CD4-positive, alpha-beta memory T cell (primary cell): Measurements from ENCODE around the gene DUXB. TPM values are rescaled to one million over a fixed set of nuclear protein-coding genes. Genes with fewer than 3 reads are reported as not detected.

ENCODE experiments used
- CTCF ChIA-PET: fragments of 350-600 bp; sonication (Branson Sonifier 250); formaldehyde crosslinking; loops from one replicate; lab custom pipeline; 2021; ENCODE audit warnings: inconsistent platforms; ENCODE audit not compliant: partially characterized antibody; lab: Charles Lee
- POLR2A ChIA-PET: fragments of 350-600 bp; sonication (Branson Sonifier 250); formaldehyde crosslinking; loops from one replicate; lab custom pipeline; 2021; ENCODE audit not compliant: partially characterized antibody; lab: Charles Lee
- DNase-seq, 5 donors: peaks; one replicate each; pipeline versions ENCODE4 v3.0.0 to v3.0.0-alpha.2; 2020 to 2022; ENCODE audit warnings: mixed read lengths in 1 of 5
- H3K27ac ChIP-seq: one replicate; pipeline ENCODE4 v1.7.0; 2013; ENCODE audit warnings: low read depth, low read length
- H3K27me3 ChIP-seq: 2 replicates; pipeline ENCODE4 v1.7.0; 2013; ENCODE audit warnings: mild to moderate bottlenecking, low read length, moderate library complexity; ENCODE audit not compliant: insufficient read depth
- H3K36me3 ChIP-seq: 2 replicates; pipeline ENCODE4 v1.7.0; 2013; ENCODE audit warnings: mild to moderate bottlenecking, low read length, moderate library complexity; ENCODE audit not compliant: insufficient read depth
- H3K4me1 ChIP-seq: 2 replicates; pipeline ENCODE4 v1.7.0; 2013; ENCODE audit warnings: mild to moderate bottlenecking, low read length, moderate library complexity; ENCODE audit not compliant: insufficient read depth
- H3K4me3 ChIP-seq, 2 donors: one replicate each; pipeline ENCODE4 v1.7.0; 2013; ENCODE audit warnings: low read length in 2 of 2, mild to moderate bottlenecking in 1 of 2
- H3K9me3 ChIP-seq, 2 donors: one replicate each; pipeline ENCODE4 v1.7.0; 2013; ENCODE audit warnings: low read length in 2 of 2, control low read depth in 1 of 2; ENCODE audit not compliant: control insufficient read depth in 1 of 2
- H3K27ac Mint-ChIP-seq, 7 donors: one replicate each; pipeline ENCODE4 v1.8.0; 2020 to 2021; ENCODE audit warnings: mixed read lengths in 7 of 7, mild to moderate bottlenecking in 6 of 7, inconsistent platforms in 3 of 7, moderate library complexity in 3 of 7
- H3K27me3 Mint-ChIP-seq, 2 donors: one replicate each; pipeline ENCODE4 v1.8.0; 2020 to 2021; ENCODE audit warnings: mixed read lengths in 2 of 2
- H3K36me3 Mint-ChIP-seq, 2 donors: one replicate each; pipeline ENCODE4 v1.8.0; 2020 to 2021; ENCODE audit warnings: mixed read lengths in 2 of 2, inconsistent platforms in 1 of 2, mild to moderate bottlenecking in 1 of 2
- H3K4me1 Mint-ChIP-seq, 4 donors: one replicate each; pipeline ENCODE4 v1.8.0; 2020 to 2021; ENCODE audit warnings: mixed read lengths in 4 of 4, mild to moderate bottlenecking in 1 of 4
- H3K4me3 Mint-ChIP-seq, 8 donors: one replicate each; pipeline ENCODE4 v1.8.0; 2020 to 2021; ENCODE audit warnings: mixed read lengths in 8 of 8, mild to moderate bottlenecking in 7 of 8, moderate library complexity in 6 of 8, inconsistent platforms in 3 of 8
- H3K9me3 Mint-ChIP-seq, 8 donors: one replicate each; pipeline ENCODE4 v1.8.0; 2020 to 2021; ENCODE audit warnings: mixed read lengths in 8 of 8, mild to moderate bottlenecking in 5 of 8, inconsistent platforms in 3 of 8, moderate library complexity in 1 of 8
- intact Hi-C: fragments of 100-400 bp; cut with micrococcal nuclease; formaldehyde crosslinking; loops from one replicate; pipeline ENCODE4 v1.15.1; 2023
- polyA plus RNA-seq, 2 donors: library from polyadenylated mRNA; unstranded; fragments of 300-500 nt; fragmentation: Illumina TruSeq; gene quantifications; one replicate each; pipeline ENCODE4 v1.2.3, GENCODE V29; 2021
- total RNA-seq, 2 experiments: library from RNA; stranded (reverse); gene quantifications; one replicate each; pipeline ENCODE4 v1.2.3, GENCODE V29; 2021

DUXB gene
- not detected for total RNA-seq
- polyA plus RNA-seq: not detected

GRCh38 chr16:75701361-75701760 is at the start of gene DUXB:
DUXB (minus strand) TSS chr16:75701461; CDS start chr16:75701418, 43 bp downstream.
- ChIA-PET CTCF (no interaction called here), POLR2A (no interaction called here)
- no peak within 1 kb of the TSS for H3K27ac Mint-ChIP-seq
- Histone ChIP-seq H3K27ac (no peak within 1 kb of the TSS), H3K27me3 (no peaks in the 10 kb centered on the region), H3K36me3 (no peaks in the 10 kb centered on the region), H3K9me3 (no peaks in the 10 kb centered on the region), H3K4me3 (no peak within 1 kb of the TSS), H3K4me1 (no peaks in the 10 kb centered on the region)
- DNase-seq: no peak
- H3K4me3 Mint-ChIP-seq: no peak within 1 kb of the TSS
- H3K36me3 Mint-ChIP-seq: no peaks in the 10 kb centered on the region
- H3K9me3 Mint-ChIP-seq: no peaks in the 10 kb centered on the region
- intact Hi-C loops: no loop called here
- peaks cover 0 to 8% of the 10 kb centered on the region in 2 donors for H3K27me3 Mint-ChIP-seq
- H3K4me1 Mint-ChIP-seq: no peaks in the 10 kb centered on the region

GRCh38 chr16:75750528-75750927 is 49.3 kb upstream of the DUXB start:
- Histone ChIP-seq H3K4me1 (no peaks in the 10 kb centered on the region), H3K27ac (no peak overlapping the region), H3K27me3 (no peaks in the 10 kb centered on the region), H3K9me3 (no peaks in the 10 kb centered on the region), H3K4me3 (no peak overlapping the region), H3K36me3 (no peaks in the 10 kb centered on the region)
- H3K36me3 Mint-ChIP-seq: peaks cover 0 to 2% of the 10 kb centered on the region in 2 donors
- no peak overlapping the region for H3K27ac Mint-ChIP-seq
- H3K4me3 Mint-ChIP-seq: no peak overlapping the region
- intact Hi-C loops: no loop called here
- POLR2A ChIA-PET: no interaction called here
- H3K27me3 Mint-ChIP-seq: peaks cover 10 to 17% of the 10 kb centered on the region in 2 donors
- DNase-seq: no peak
- CTCF ChIA-PET: interaction anchor here (1.1 kb wide), 1 partner anchor 13 kb away, joined by 3 read pairs; no protein-coding TSS in a partner anchor
- H3K9me3 Mint-ChIP-seq: peaks cover 0 to 9% (median 0%) of the 10 kb centered on the region in 8 donors
- no peaks in the 10 kb centered on the region for H3K4me1 Mint-ChIP-seq

- intact Hi-C loops: no loop called here
- no peak overlapping the region for H3K27ac ChIP-seq
- no peaks in the 10 kb centered on the region for H3K27me3 ChIP-seq
- Mint-ChIP-seq H3K36me3 (peaks cover 3% of the 10 kb centered on the region in 2 donors), H3K9me3 (peaks cover 0 to 23% (median 17%) of the 10 kb centered on the region in 8 donors), H3K4me3 (no peak overlapping the region), H3K27me3 (peaks cover 10 to 20% of the 10 kb centered on the region in 2 donors), H3K4me1 (no peaks in the 10 kb centered on the region), H3K27ac (no peak overlapping the region)
- H3K4me1 ChIP-seq: no peaks in the 10 kb centered on the region
- DNase-seq: no peak
- H3K9me3 ChIP-seq: no peaks in the 10 kb centered on the region
- POLR2A ChIA-PET: no interaction called here
- no peak overlapping the region for H3K4me3 ChIP-seq
- H3K36me3 ChIP-seq: no peaks in the 10 kb centered on the region
- CTCF ChIA-PET: no interaction called here
Observed at GRCh38 chr16:75746359-75746758, 45.1 kb upstream of the DUXB start.

- Histone ChIP-seq H3K36me3 (no peaks in the 10 kb centered on the region), H3K4me3 (no peak overlapping the region), H3K4me1 (no peaks in the 10 kb centered on the region), H3K9me3 (no peaks in the 10 kb centered on the region), H3K27ac (no peak overlapping the region), H3K27me3 (no peaks in the 10 kb centered on the region)
- ChIA-PET CTCF (no interaction called here), POLR2A (no interaction called here)
- peaks cover 3% of the 10 kb centered on the region in 2 donors for H3K36me3 Mint-ChIP-seq
- no peak overlapping the region for H3K4me3 Mint-ChIP-seq
- intact Hi-C loops: no loop called here
- H3K9me3 Mint-ChIP-seq: peaks cover 0 to 23% (median 18%) of the 10 kb centered on the region in 8 donors
- no peak overlapping the region for H3K27ac Mint-ChIP-seq
- no peak for DNase-seq
- H3K4me1 Mint-ChIP-seq: no peaks in the 10 kb centered on the region
- H3K27me3 Mint-ChIP-seq: peaks cover 10 to 20% of the 10 kb centered on the region in 2 donors
Observed at GRCh38 chr16:75745823-75746222, 44.6 kb upstream of the DUXB start.

GRCh38 chr16:75745242-75745641 is 44.0 kb upstream of the DUXB start:
- H3K36me3 Mint-ChIP-seq: peaks cover 3% of the 10 kb centered on the region in 2 donors
- DNase-seq: no peak
- intact Hi-C loops: no loop called here
- no peak overlapping the region for H3K27ac Mint-ChIP-seq
- no peaks in the 10 kb centered on the region for H3K4me1 Mint-ChIP-seq
- Histone ChIP-seq H3K9me3 (no peaks in the 10 kb centered on the region), H3K4me3 (no peak overlapping the region), H3K4me1 (no peaks in the 10 kb centered on the region), H3K36me3 (no peaks in the 10 kb centered on the region), H3K27me3 (no peaks in the 10 kb centered on the region), H3K27ac (no peak overlapping the region)
- H3K27me3 Mint-ChIP-seq: peaks cover 10 to 20% of the 10 kb centered on the region in 2 donors
- no peak overlapping the region for H3K4me3 Mint-ChIP-seq
- POLR2A ChIA-PET: no interaction called here
- peaks cover 0 to 23% (median 18%) of the 10 kb centered on the region in 8 donors for H3K9me3 Mint-ChIP-seq
- CTCF ChIA-PET: no interaction called here

- H3K4me3 Mint-ChIP-seq: no peak overlapping the region
Observed at GRCh38 chr16:75742424-75743047, 41.3 kb upstream of the DUXB start.

GRCh38 chr16:75733305-75734211 is 32.3 kb upstream of the DUXB start:
- POLR2A ChIA-PET: no interaction called here
- no peak for DNase-seq
- CTCF ChIA-PET: no interaction called here
- Histone ChIP-seq H3K36me3 (no peaks in the 10 kb centered on the region), H3K4me3 (no peak overlapping the region), H3K9me3 (no peaks in the 10 kb centered on the region), H3K27ac (no peak overlapping the region), H3K4me1 (no peaks in the 10 kb centered on the region), H3K27me3 (no peaks in the 10 kb centered on the region)
- Mint-ChIP-seq H3K4me1 (no peaks in the 10 kb centered on the region), H3K27ac (no peak overlapping the region), H3K9me3 (peaks cover 0 to 3% (median 0%) of the 10 kb centered on the region in 8 donors), H3K27me3 (no peaks in the 10 kb centered on the region), H3K4me3 (no peak overlapping the region), H3K36me3 (no peaks in the 10 kb centered on the region)
- intact Hi-C loops: no loop called here

More at GRCh38 chr16:75742424-75743047, 41.3 kb upstream of the DUXB start:
- ChIA-PET CTCF (interaction anchor here (0.6 kb wide), 1 partner anchor 70 kb away, joined by 3 read pairs; no protein-coding TSS in a partner anchor), POLR2A (no interaction called here)
- Mint-ChIP-seq H3K36me3 (peaks cover 3% of the 10 kb centered on the region in 2 donors), H3K9me3 (peaks cover 3 to 23% (median 15%) of the 10 kb centered on the region in 8 donors), H3K27ac (no peak overlapping the region), H3K4me1 (no peaks in the 10 kb centered on the region), H3K27me3 (peaks cover 6 to 15% of the 10 kb centered on the region in 2 donors)
- no peaks in the 10 kb centered on the region for H3K9me3 ChIP-seq
- H3K4me3 ChIP-seq: no peak overlapping the region
- no peaks in the 10 kb centered on the region for H3K4me1 ChIP-seq
- H3K27me3 ChIP-seq: no peaks in the 10 kb centered on the region
- no peaks in the 10 kb centered on the region for H3K36me3 ChIP-seq
- no peak for DNase-seq
- intact Hi-C loops: no loop called here
- H3K27ac ChIP-seq: no peak overlapping the region
